HG03060 (cell line): ENCODE results near the gene RBKS.

Experiments
- ATAC-seq: cut with Tn5 transposase; IDR thresholded peaks from one replicate; pipeline ENCODE4 v1.9.1; 2021; ENCODE audit warnings: low read depth, moderate number of reproducible peaks; ENCODE audit not compliant: unreplicated experiment

The RBKS gene

DNA sequence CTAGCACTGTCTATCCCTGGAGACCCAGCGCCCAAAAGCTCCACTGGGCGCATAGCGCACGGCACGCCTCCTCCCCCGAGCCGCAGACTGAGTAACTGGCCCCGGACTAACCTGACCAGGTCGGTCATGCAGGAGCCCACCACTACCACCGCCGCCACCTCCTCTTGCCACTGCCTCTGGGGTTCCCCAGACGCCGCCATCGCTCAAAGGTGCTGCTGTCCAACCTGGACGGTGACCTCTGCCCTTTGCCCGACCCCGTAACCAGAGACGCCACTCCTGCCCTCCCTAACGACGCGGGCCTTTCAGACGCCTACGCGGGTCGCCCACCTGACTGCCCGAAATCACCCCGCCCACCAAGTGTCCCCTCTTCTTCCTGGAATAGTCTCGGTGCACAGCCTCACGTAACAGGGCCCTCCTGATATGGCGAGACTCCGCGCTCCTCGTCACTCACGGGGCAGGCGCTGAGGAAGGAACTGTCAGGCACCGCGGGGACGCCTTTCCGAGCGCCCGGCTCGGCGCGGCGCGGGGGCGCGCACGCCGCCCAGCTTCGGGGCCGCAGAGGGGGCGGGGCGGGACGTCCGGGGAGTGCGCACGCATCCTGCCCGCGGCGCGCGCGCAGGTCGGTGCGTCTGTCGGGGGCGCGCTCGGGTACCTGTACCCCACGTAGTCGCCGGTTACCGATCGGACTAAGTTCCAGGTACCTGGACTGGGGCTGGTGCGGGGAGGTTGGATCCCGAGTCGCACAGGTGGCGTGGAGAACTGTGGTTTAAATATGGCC, at the start of gene RBKS, which contains the start of gene BABAM2:
TSS of gene RBKS (minus strand) at position 242 of the 778 bp plus-strand sequence. CDS start at position 200, 42 bp downstream.
TSS of gene BABAM2 (plus strand) at position 584 of the 778 bp plus-strand sequence. CDS start 3,828 bp downstream, outside the sequence.
- peak; percentile 37 for ATAC-seq

DNA sequence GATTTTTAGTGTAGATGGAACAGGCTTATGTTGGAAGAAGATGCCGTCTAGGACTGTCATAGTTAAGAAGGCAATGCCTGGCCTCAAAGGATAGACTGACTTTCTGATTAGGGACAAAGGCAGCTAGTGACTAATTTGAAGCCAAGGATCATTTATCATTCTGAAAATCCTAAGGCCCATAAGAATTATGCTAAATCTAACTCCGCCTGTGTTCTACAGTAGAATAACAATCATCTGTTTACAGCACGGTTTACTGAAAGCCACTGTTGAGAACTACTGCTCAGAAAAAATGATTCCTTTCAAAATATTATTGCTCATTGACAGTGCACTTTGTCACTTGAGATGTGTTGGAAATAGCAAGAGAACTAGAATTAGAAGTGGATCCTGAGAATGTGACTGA, 44.8 kb upstream of the RBKS start:
- ATAC-seq = no peak

DNA sequence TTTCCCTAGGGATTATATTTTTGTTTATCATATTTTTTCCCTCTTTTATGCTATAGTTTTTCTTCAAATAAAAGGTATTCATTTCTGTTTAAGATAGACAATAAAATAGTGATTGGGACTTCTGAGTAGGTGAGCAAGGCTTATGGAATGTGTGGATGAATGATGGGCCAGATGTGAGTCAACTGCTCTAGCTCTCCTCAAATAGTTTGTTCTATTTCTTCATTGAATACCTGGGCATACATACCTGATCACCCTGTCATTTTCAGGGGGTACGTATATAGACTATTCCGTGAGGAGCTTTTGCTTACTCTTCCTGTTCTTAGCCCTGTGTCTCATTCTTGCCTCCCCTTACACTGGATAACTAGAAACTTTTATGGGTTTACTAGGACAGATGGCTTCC, 42.2 kb upstream of the RBKS start:
- ATAC-seq = no peak

DNA sequence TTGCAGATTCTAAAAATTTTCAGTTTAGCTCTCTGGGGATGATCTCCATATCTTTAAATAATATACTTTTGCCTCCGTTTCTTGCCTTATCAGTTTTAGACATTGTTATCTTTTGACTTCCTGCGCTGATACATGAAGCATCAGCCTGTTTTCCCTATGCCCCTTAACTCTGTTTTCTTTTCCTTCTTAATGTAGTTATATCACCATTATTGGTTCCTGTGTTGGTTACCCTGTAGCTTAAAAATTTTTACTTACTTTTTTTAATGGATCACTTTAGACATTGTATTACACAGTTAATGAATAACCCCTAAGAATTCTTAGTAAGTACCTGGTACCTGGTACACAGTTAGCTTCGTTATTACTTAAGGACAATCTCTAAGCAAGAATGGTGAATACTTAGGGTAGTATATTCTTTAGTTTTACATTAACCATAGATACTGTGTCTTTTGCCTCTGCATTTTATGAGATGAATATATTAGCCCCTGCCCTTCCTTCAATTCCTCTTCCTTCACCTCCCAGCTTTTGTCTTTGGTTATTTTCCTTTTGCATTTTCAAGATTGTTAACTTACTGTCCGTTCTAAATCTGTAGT, 41.3 kb upstream of the RBKS start:
- no peak for ATAC-seq

DNA sequence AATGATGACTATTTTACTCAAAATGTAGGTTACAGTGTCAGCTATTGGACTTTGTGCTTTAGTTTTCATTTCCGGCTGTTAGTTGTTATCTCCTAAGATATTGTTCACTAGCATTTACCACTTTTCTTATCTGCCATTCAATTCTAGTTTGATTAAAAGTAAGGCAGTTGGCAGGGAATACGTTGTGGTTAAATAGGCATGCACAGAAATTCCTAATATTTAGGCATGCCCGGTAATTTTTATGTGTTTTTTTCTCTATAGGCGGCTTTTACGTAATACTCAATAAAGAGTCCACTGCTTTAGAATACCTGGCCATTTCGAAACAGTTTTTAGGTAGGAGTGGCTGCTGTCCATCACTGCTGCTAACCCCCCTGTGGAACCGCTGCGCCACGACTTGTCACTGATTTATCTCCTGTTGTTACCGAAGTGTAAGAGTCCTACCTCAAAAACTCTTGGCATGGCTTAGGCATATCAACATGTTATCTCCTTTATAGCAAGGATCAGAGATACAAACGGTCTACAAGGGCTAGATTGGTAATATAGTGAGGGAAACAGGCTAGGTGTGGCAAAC, 39.8 kb upstream of the RBKS start:
- no peak for ATAC-seq

DNA sequence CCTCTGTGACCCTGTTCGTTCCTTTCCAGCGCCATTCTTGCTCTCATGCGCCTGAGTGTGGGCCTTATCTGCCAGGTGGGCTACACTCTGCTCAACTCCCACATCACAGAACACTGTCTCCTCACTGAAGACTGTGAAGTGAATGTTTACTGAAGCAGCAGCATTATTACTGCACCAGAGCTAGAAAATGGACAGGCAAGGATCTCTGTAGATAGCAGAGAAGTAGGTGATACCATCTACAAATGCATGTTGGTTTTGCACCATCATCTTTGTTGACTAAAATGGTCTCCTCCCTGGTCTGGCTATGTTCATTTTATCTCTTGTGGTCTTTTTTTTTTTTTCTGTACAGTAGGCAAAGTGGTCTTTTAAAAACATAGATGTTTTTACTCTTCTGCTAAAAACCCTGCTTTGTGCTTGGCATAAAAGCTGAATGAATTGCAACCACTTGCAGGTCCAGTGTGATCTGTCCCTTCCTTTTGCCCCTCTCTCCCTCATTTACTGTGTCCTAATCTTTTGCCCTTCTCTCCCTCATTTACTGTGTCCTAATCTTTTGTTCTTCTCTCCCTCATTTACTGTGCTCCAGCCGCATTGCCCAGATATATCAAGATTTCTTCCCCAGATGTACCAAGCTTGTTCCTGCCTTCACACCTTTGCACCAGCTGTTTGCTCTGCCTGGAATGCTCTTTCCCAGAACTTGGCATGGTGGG, 35.7 kb upstream of the RBKS start:
- no peak for ATAC-seq

DNA sequence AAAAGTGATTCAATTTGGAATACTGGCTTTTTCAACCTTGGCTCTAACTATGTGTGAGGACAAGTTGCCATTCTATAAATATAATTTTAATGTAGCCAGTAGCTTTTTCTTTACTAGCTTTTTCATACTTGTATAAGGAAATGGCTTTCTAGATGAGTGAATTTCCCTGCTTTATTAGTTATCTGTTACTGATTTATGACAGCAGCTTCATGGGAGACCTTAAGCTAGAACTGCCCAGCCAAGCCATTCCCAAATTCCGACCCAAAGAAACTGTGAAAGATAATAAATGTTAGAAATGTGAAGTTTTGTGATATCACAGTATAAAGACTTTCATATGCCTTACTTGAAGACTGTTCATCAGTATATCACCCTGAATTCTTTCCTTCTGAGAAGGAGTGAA, 32.7 kb upstream of the RBKS start:
- no peak for ATAC-seq

DNA sequence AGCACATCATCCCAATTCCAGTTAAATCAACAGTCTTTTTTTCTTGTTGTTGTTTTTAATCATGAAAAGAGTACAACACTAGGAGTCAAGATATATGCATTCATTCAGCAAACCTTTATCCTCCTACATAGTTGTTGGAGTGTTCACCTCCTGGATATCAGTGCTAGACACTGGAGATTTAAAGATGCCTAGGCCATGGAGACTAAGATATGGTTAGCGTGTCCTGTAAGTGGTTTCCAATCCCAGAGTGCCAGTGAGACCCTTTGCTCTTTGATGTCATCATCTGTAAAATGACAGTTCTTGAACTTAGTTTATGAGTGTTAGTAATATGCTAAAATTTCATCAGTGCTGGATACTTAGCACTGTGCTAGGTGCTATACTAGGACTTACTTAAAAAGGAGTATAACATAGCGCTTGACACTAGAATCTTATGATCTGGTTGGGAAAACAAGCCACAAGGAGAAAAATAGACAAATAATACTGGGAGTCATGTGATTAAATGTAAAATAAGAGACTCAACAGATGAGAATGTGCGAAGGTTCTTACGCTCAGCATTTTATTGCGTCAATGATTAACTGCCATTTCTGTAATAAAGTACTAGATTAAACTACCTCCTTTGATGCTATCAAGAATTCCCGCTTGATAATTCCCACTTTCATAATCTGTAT, 31.8 kb upstream of the RBKS start:
- ATAC-seq = no peak

DNA sequence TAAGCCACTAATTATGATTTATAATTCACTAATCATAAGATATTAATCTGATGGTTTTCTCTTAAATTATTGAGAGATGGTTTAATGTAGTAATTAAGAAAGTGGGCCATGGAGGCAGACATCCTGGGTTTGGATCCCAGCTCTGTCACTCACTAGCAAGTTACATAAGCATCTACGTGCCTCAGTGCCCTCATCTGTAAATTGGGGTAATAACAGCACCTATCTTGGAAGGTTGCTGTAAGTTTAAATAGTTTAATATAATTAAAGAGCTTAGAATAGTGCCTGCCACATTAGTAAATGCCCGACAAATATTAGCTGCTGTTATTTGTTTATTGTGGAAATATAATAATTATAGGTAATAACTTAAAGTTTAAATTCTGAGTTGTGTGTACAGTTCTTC, 31.2 kb upstream of the RBKS start:
- ATAC-seq = no peak

DNA sequence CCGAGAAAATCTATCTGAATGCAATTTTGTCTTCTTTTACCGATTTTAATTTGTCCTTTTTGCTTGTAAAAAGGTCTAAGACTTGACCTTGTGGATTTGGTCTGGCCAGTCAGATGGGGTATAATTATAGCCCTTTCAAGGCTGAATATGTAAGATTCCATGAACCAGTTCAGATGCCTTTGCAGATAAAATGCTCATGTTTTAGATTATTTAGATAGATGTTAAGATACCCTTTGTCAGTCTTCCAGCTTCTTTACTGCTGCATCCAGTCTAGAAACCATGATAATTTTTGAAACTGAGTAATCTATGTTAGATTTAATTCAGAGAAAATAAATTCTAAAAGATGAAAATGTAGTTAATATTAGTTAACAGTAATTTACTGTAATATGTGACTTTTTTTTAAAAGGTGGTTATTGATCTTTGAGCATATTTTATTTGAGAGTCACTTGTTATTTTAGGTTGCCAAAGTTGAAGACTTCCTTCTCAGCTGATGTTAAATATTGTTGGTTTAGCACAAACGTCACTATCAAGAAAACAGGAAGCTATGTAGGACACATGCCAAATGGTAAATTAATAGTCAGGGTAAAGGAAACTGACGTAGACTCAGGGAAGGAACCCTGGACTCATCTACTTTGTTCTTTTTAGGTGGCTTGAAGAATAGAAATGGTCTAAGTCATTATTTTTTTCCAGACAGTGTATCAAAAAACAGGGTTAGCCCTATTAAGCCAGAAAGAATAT, 30.1 kb upstream of the RBKS start:
- no peak for ATAC-seq

DNA sequence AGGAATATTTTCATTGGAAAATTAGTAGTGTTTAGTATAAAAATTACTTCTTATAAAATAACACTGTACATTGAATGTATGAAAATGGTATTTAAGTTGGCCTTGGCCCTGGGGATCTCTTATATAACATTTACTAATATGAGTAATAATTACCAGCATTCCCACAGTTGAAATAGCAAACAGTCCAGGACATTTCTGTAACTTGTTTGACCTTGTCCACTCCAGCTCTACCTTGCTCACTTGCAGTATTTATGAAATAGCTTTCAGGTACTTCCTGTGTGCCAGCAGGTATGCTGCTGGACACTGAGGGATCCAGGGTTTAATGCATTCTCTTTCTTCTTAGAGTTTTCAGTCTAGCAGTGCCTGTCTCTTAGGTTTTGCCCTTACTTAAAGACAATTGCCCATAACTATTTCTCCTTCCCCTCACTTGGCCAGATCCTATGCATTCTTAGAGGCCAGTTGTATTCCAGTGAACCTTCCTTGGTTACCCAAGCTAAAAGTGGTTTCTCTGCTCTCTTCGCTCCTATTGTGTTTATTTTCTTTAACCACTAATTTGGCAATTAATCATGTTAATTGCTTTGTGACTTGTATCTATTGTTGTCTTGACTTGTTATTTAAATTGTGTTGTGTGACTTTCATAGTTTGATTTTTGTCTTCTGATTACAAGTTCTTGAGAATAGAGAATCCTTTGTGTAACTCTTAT, 26.3 kb upstream of the RBKS start:
- ATAC-seq = no peak

DNA sequence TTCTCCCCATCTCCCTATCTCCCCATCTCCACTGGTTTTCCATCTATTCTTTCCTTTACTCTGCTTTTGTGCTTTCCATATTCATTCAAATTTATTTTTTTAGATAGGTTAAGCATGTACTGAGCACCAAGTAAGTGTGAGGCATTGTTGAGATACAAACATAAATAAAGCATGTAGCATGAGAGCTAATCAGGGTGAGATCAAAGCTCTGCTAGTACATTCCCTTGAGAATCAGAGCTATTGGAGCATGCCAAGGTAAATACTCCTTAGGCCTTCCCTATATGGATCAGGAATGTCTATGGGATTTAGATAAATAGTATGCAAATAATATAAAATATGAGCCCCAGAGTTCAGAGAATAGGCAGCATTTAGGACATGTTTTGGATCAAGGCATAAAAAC, 25.7 kb upstream of the RBKS start:
- ATAC-seq = no peak

DNA sequence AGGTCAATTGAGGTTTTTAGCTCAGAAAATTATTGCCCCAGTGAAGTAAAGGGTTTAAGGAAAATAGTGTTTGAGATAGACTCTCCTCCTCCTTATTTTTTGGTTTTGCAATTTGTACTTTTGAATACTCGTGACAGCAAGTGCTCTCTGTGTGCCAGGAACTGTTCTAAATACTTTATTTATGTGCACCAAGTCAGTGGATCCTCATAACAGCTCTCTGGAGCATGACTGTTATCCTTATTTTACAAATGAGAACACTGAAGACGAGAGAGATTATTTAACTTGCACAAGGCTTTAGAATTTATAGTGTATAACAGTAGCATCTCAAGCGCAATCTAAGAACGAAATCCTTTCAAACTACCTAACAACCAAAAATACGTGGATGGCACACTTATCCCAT, 25.0 kb upstream of the RBKS start:
- no peak for ATAC-seq

DNA sequence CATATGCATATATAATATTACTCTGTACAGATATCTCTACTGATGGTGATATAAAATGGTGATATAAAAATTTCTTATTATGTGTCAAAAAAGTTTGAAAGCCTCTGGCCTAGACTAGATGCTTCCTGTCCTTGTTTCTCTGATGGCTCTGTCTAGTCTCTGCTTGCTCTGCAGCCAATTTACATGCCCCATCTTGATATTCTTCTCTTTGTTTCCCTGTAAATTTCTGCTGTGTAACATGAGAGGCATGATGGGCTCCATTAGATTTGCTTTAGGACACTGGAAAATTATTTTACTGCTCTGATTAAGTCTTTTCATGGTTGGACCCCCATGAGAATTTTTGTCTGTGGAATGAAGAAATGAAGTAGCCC, 24.6 kb upstream of the RBKS start:
- no peak for ATAC-seq

DNA sequence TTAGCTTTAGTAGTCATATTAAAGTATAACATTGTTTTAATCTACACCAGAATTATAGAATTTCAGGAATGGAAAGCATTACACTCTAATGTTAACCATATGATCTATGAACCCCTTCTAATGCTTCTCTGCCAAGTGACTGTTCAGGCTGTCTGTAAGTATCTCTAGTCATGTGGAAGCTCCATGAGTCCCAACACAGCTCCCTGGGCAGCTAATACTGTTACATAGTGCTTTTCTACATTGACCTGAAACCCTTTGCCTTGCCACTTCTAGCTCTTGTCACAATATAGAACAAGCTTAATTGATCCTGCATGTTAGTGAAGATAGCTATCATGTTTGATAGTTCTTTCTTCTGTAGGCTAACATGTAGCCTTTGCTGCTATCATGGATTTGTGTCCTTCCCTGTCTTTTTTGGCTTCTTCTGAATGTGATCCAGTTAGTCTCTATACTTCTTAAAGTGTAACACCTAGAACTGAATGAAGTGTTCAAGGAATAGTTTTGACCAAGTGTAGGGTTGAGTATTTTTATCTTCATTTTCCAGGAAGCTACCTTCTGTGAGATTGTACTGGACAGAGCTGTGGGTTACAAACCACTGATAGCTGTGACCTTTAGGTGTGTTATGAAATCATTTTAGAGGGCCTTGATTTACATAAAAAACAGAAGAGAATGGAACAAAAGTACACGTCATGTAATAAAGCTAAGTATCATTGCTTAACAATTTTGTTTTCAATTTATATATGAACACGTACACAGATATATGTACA, 24.0 kb upstream of the RBKS start:
- no peak for ATAC-seq

DNA sequence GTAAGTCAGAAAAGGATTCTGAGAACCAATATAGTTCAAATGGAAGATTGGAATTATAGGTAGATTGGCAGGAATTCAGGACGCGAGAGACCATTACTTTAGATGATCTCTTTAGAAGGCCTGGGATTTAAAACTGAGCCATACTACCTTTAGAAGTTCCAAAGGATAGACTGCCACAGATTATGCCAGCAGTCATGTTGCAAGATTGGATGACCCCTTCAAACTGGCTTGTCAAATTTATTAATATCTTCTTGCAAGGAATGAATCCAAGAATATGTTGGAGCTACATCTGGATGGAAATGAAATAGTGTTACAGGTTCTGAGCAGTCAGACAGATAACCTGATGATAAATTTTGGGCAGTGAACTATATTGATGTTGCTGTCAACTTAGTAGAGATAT, 22.3 kb upstream of the RBKS start:
- ATAC-seq = no peak

DNA sequence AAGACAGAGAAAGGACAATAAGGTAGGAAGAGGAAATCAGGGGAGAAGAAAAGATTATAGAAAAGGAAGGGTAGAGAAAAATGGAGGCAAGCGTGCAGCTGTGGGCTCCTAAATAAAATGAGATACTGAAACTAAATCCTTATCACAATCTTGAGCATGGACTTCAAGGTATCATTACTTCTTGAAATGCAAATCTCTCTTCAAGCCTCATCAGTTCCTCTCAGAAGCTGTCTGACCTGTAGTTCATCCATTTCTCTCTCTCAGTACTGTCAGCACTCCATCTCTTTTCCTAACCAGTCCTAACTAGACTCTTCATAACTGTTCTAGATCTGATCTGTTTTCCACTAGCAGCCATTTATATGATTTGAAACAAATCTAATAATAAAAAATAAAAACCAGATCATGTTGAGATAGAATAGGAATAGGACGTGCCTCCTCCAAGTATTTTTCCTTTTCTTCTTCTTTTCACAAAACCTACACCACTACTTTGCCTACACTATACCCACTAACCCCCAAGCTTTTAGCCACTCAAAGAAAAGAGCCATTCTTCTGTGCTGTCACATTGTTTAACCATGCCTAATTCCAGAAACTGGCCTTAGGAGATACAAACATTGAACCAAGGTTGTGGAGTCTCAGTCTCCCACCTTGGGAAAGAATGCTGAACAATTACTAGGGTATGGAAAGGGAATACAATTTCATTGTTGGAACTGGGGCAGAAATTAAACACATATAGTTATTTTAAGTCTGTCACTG, 21.4 kb upstream of the RBKS start:
- no peak for ATAC-seq

DNA sequence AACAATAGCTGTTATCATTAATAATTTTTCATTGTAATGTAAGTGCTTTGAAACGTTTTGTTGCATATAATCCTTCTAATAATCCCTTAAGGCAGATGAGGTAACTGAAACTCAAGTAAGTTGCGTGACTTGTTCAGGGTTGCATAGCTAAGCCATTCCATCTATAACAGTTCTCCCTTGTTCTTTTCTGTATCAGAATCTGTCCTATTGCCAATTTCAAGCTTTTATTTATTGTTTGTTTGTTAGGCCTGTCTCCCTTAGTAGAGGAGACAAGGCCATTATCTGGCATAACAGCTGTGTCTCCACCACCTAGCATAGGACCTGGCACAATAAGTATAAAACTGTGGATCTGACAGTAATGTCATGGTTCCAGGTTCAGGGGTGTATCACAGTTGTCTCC, 19.7 kb upstream of the RBKS start:
- ATAC-seq = no peak
